Raji (cell line): ENCODE data around the gene KRTAP1-3.
"Not testable (repeated sequence)": the region's sequence is repeated elsewhere in the genome, so short reads cannot be mapped to it uniquely, and the experiment has no call there.

ENCODE experiments used
- POLR2A ChIP-seq: IDR thresholded peaks from 2 replicates; pipeline ENCODE4 v1.6.1; 2011; ENCODE audit warnings: low read depth, low read length, control low read depth; ENCODE audit not compliant: insufficient read depth

The KRTAP1-3 gene

GRCh38 chr17:41034346-41034935 is at the start of gene KRTAP1-3:
Gene KRTAP1-3 (minus strand): TSS chr17:41034874. CDS start chr17:41034821, 53 bp downstream.
- TF ChIP-seq POLR2A: not testable (repeated sequence)

- not testable (repeated sequence) for TF ChIP-seq POLR2A
Observed at GRCh38 chr17:41084100-41084856, 49.6 kb upstream of the KRTAP1-3 start, which contains the start of gene KRTAP4-7. Gene KRTAP4-7 (plus strand): TSS chr17:41084150. CDS start chr17:41084207, 57 bp downstream.

- no peak for TF ChIP-seq POLR2A
Observed at GRCh38 chr17:41082626-41083025, 48.0 kb upstream of the KRTAP1-3 start.

- no peak for TF ChIP-seq POLR2A
Observed at GRCh38 chr17:41076788-41077187, 42.1 kb upstream of the KRTAP1-3 start.

GRCh38 chr17:41073676-41074075 is 39.0 kb upstream of the KRTAP1-3 start:
- TF ChIP-seq POLR2A: no peak

GRCh38 chr17:41071606-41072360 is 37.1 kb upstream of the KRTAP1-3 start:
- TF ChIP-seq POLR2A: no peak

GRCh38 chr17:41069031-41069430 is 34.4 kb upstream of the KRTAP1-3 start:
- no peak for TF ChIP-seq POLR2A

- no peak for TF ChIP-seq POLR2A
Observed at GRCh38 chr17:41067281-41067680, 32.6 kb upstream of the KRTAP1-3 start.

GRCh38 chr17:41065829-41066624 is 31.4 kb upstream of the KRTAP1-3 start, which contains the start of gene KRTAP2-4:
Gene KRTAP2-4 (minus strand): TSS chr17:41065879. CDS start chr17:41065845, 34 bp downstream.
- no peak for TF ChIP-seq POLR2A

- no peak for TF ChIP-seq POLR2A
Observed at GRCh38 chr17:41064301-41064700, 29.6 kb upstream of the KRTAP1-3 start.

GRCh38 chr17:41063449-41063848 is 28.8 kb upstream of the KRTAP1-3 start:
- TF ChIP-seq POLR2A: no peak

GRCh38 chr17:41061964-41062363 is 27.3 kb upstream of the KRTAP1-3 start:
- no peak for TF ChIP-seq POLR2A

GRCh38 chr17:41060052-41060604 is 25.5 kb upstream of the KRTAP1-3 start, which contains the start of gene KRTAP2-3:
Gene KRTAP2-3 (minus strand): TSS chr17:41060114. CDS start chr17:41060050, 64 bp downstream.
- no peak for TF ChIP-seq POLR2A

- TF ChIP-seq POLR2A: no peak
Observed at GRCh38 chr17:41058741-41059140, 24.1 kb upstream of the KRTAP1-3 start.

- TF ChIP-seq POLR2A: no peak
Observed at GRCh38 chr17:41057547-41057946, 22.9 kb upstream of the KRTAP1-3 start.

- TF ChIP-seq POLR2A: not testable (repeated sequence)
Observed at GRCh38 chr17:41055130-41055529, 20.5 kb upstream of the KRTAP1-3 start, which contains the start of gene KRTAP2-2. Gene KRTAP2-2 (minus strand): TSS chr17:41055230. CDS start chr17:41055211, 19 bp downstream.
